ENCODE results near the gene CLDN4.

GRCh38 chr7:73833251-73833919 lies 2.6 kb downstream of the CLDN4 start:
- TF ChIP-seq, protein P1, sequence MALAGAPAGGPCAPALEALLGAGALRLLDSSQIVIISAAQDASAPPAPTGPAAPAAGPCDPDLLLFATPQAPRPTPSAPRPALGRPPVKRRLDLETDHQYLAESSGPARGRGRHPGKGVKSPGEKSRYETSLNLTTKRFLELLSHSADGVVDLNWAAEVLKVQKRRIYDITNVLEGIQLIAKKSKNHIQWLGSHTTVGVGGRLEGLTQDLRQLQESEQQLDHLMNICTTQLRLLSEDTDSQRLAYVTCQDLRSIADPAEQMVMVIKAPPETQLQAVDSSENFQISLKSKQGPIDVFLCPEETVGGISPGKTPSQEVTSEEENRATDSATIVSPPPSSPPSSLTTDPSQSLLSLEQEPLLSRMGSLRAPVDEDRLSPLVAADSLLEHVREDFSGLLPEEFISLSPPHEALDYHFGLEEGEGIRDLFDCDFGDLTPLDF (CRISPR knock-in tag; IDR thresholded peaks at IDR 0.05) = no peak
- TF ChIP-seq CTCF (IDR thresholded peaks at IDR 0.05) (no peak), ATF3 (CRISPR knock-in tag; conservative IDR thresholded peaks at IDR 0.05) (no peak), MYBL2 (CRISPR knock-in tag; IDR thresholded peaks at IDR 0.05) (no peak), MAX (CRISPR knock-in tag; IDR thresholded peaks at IDR 0.05) (no peak)
